Occipital lobe (tissue), 2 donors: ENCODE measurements around the gene LMBRD1. TPM values are rescaled to one million over a fixed set of nuclear protein-coding genes. Genes with fewer than 3 reads are reported as not detected.

Source experiments
- DNase-seq: peaks from one replicate; lab custom pipeline; 2025; lab: John Stamatoyannopoulos, UW
- total RNA-seq: library from RNA; depleted of rRNA; stranded (reverse); fragments of >200 nt; gene quantifications from one replicate; pipeline ENCODE4 v1.2.3, GENCODE V29; 2014

LMBRD1 gene
- total RNA-seq, 1 donor from 2014 or later: 88.6 TPM

DNA sequence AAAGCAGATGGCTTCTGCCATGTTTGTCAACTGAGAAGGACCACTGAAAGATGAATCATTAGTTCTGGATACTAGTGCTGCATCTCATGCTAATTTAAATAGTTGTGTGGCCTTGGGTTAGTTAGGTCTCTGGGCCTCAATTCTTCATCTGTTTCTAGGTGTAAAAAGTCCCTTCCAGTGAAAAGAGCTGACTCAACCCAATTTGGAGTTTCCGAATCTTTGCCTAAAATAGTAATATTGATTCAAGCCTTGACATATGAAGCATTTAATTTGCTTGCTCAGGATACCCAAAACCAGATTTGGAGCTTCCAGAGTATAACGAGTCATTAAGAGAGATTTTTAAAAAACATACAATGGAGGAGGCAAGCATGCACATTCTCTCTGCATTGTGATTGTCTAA is 163.9 kb downstream of the LMBRD1 start:
- DNase-seq: no peak

DNA sequence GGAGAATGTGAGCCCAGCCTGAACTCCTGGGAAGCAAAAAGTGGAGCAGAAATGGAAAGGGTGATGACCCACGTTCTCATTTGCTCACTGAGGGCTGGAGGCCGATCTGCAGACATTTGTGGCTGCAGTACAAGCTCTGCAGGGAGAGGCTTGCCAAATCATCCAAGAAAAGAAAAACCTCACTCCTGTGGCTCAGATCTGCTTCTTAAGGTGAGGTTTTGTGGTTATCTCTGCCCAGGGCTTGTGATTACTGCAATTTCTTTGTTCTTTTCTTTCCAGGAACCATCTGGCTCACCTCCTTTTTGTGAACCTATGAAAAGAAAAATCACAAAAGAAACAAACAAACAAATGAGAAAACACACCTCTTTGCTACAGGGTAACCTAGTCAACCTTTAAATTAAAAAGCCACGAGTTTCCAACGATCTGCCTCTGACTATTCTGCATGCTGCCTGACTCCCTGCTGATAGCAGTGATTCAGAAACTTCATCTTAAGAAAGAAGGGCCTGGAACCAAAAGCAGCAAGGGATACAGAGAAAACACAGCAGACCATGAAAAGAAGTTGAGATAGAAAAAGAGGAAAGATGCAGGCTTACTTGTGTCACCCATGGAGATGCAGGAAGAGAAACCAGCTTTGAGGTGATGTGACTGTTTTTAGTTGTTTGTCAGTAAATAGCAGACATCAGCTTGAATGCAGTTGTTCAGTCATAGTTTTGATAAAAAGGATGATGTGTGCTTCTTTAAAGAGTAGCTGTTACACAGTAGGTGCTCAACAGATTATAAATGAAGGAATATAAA is 165.1 kb downstream of the LMBRD1 start:
- no peak for DNase-seq

GRCh38 chr6:69630767-69631166 is 166.0 kb downstream of the LMBRD1 start:
- DNase-seq: no peak

GRCh38 chr6:69627625-69628024 is 169.2 kb downstream of the LMBRD1 start:
- no peak for DNase-seq

GRCh38 chr6:69624944-69625343 is 171.9 kb downstream of the LMBRD1 start:
- DNase-seq: no peak

Other genes starting within 250 kb of the LMBRD1 start
- 5.9 TPM for gene COL19A1, start 69.5 kb upstream of the LMBRD1 start, total RNA-seq